HG02938 (cell line): ENCODE data around the gene HACD2.
A peak's percentile ranks its signal among the peaks of the same experiment; 100 is the strongest.
"Not testable (repeated sequence)": the region's sequence is repeated elsewhere in the genome, so short reads cannot be mapped to it uniquely, and the experiment has no call there.

Source experiments
- ATAC-seq: cut with Tn5 transposase; IDR thresholded peaks from one replicate; pipeline ENCODE4 v1.9.1; 2021; ENCODE audit warnings: mild to moderate bottlenecking, moderate library complexity; ENCODE audit not compliant: unreplicated experiment

The HACD2 gene

DNA sequence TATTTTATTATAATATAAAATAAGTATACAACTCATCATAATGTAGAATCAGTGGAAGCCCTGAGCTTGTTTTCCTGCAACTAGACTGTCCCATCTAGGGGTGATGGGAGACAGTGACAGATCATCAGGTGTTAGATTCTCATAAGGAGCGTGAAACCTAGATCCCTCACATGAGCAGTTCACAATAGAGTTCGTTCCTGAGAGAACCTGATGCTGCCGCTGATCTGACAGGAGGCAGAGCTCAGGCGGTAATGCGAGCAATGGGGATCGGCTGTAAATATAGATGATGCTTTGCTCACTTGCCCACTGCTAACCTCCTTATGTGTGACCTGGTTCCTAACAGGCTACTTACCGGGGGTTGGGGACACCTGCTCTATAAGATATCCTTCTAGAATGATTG is 26.8 kb upstream of the HACD2 start:
- ATAC-seq = not testable (repeated sequence)

DNA sequence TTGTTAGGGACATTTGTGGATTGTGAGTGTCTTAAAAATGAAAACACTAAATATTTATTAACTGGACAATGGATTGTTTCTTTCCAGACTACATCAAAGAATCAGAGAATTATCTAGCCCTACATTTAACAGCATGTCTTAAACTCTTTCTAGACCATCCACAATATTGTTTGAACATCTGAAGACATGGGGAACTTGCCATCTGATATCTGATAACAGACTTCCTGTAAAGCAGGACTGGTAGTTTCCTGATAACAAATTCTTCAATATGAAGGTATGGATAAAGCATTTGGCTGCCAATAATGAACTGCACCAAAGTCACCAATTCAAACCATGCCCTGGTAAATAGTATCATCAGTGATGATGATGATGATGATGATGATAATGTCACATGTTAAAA is 26.2 kb upstream of the HACD2 start:
- ATAC-seq = no peak

DNA sequence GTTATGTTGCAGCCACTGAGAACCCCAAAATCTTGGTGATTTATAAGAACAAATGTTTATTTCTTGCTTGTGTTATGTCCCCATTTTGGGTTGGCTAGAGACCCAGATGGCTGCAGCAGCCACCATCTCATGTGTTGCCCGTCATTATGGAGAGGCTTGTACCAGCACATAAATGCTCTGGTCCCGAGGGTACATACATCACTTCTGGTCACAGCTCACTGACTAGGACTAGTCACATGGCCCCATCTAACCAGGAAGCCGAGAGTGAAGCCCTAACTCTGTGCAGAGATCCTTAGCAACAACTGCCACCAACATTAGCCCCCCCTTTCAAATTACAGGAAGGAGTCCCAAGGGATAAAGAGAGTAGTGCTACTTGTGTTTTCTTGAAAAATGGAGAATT is 25.5 kb upstream of the HACD2 start:
- peak; percentile 87 for ATAC-seq

DNA sequence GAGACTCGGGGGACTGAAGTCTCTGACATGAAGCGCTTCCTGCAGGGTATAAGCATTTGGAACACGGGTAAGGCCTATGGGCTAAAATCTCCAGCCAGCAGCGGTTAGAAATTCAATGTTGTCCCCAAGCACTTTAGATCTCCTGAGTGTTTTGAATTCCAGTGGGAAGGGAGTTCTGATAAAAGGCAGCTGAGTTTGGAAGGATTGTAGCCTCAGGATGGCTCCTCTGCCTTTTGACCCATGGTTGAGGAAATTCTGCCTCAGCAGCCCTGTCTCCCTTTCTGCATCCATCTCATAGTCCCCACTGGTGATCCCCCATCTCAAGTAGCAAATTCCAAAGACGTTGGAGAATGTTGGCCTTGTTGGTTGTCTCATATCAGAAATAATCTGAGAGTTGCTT is 24.2 kb upstream of the HACD2 start:
- ATAC-seq = no peak

DNA sequence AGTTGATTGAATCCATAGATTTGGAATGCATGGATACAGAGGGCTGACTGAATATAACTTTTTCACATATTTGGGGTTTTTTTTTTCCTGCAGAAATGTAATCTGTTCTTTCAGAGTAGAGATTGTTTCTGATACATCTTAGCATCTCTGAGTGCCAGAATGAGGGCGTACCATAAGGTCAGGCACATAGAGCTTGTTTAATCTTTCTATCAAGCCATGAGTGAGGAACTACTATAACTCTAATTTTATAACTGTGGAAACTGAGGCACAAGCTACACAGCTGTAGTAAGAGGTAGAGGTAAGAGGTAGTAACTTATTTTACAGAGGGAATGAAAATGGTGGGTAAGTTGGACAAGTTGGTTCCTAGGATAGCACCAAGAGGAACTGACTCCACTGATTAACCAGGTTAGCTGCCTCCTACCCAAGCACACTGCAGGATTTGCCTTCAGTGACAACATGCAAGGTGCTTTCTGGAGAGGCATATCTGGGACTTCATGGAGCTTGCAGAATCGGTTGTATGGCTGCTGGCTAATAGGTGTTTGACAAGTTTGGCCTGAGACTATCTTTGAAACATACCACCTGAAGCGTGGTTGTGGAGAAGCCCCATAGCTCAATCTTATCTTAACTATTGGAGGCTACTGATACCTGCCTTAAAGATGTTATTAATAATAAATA is 23.5 kb upstream of the HACD2 start:
- ATAC-seq = no peak

DNA sequence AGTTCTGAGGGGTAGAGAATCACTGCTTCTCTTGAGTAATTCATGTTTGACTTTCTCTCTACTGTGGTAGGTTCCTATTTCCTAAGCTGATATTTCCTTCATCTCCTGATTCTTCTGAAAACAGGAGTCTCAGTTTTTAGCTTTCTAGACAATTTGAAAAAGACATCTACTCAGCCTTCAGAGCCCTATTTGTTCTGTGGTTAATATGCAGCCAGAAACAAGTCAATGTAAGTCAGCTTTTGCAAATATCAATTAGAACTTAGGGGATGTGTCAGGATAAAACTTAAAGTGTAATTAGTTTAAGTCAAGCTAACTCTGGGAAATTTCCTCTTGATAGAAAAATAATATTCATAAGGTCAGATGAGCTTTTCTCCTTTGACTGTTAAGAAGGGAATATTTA is 21.7 kb upstream of the HACD2 start:
- no peak for ATAC-seq

DNA sequence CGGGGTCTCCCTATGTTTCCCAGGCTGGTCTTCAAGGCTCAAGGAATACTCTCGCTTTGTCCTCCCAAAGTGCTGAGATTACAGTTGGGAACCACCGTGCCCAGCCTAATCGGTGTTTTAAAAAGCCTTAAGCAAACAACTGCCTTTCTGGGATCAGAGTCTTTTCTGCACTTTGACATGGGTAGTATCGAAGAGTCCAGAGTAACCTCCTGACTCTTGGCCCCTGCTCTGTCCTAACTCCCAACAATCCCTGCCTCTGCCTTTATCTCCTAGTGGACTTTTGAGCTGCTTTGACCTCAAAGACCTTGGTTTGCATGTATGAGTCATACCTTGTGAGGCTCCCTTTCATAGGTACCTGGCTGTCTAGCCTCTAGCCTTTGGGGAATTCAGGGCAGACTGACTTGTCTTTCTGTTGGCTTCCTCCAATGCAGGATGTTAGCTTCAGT is 21.0 kb upstream of the HACD2 start:
- no peak for ATAC-seq

DNA sequence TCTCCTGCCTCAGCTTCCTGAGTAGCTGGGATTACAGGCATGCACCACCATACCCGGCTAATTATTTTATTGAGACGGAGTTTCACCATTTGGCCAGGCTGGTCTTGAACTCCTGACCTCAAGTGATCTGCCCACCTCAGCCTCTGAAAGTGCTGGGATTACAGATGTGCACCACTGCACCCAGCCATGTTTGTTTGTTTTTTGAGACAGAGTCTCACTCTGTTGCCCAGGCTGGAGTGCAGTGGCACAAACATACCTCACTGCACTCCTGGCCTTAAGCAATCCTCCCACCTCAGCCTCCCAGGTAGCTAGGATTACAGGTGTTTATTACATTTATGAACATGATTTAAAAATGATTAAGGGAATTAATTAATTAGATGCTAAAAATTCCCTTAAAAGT is 18.3 kb upstream of the HACD2 start:
- not testable (repeated sequence) for ATAC-seq

DNA sequence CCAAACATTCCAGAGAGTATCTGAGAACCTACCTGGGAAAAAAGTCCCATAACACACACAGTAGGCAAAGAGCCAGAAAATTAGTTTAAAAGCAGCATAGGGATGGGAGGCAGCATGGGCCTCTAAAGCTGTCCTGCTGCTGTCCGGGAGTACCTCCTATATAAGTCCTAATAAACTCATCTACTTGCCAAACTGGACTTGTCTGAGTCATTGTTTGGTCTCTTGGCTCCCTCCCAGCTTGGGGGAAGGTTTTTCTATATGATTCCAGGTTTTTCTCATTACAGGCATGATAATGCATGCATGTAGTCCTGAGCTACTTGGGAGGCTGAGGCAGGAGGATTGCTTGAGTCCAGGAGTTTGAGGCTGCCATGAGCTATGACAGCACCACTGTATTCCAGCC is 17.5 kb upstream of the HACD2 start:
- no peak for ATAC-seq

DNA sequence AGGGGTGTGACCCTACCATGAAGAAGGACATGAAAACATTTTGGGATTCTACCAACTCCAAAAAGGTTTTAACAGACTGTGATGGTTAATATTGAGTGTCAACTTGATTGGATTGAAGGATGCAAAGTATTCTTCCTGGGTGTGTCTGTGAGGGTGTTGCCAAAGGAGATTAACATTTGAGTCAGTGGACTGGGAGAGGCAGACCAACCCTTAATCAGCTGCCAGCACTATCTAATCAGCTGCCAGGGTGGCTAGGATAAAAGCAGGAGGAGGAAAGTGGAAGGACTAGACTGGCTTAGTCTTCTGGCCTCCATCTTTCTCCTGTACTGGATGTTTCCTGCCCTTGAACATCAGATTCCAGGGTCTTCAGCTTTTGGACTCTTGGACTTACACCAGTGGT is 16.0 kb upstream of the HACD2 start:
- ATAC-seq = not testable (repeated sequence)

DNA sequence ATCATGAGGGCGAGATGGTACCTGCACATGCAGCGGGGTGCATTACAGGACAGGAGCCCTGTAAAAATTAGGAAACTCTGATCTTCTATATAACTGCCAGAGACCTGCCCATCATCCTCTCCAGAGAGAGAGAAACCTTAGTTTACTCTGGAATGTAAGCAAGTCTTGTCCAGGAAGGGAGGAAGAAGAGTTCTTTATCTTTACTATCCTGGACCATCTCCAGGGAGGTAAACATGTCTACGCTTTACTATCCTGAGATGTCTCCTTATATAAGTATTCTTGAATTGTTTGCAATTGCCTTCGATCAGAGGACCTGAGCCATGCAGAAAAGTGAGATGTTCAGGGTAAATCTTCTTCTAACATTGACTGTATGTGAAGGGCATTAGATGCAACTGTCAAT is 12.7 kb upstream of the HACD2 start:
- ATAC-seq = no peak

DNA sequence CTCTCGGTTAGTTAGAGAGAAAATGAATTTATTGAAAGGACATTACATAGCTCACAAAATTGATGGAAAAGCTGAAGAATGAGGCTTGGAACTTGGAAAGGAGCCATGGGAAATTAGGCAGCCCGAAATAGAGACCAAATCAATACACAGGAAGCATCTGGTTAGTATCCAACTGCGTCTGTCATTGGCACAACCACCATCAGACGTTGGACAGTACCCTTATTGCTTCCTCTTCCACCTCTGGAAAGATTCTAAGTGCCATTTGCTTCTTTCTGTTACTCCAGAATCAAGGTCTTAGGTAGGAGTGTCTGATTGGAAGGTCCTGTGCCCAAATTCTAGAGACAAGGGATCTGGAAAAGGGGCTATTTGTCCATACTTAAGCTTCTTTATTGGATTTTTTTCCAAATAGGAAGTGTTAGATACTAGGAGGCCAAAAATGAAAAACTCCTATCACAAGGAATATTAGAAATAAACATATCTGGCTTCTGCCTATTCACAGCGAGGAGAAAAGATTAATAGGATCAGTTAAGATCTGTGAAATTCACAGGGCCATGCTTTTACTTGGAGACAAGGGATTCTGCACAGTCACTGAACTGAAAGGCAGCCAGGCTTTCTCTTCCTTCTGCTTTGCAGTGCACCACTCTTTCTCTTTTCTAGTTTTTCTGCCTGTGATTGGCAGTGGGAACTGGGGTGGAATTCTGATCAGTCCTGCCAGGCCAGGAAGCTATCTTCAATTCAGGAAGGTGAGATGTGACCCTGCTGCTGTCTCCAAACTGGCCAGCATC is 10.7 kb upstream of the HACD2 start:
- no peak for ATAC-seq

DNA sequence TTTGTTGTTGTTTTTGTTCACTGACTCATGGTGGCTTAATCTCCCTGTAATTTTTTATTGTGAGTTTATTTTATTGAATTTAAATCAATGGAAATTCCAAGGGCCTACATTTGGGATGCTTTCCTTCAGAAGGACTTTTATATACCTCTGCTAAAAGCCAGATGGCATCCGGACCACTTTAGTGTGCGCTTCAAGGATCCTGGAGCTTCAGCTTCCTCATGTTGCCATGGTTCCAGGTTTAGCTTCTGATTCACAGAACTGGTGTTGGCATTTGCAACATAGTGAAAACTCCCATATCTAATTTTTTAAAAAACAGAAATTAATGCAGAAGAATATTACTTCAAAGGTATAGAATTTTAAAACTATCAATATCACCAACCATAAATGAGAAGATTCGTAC is 8.5 kb upstream of the HACD2 start:
- ATAC-seq = no peak

DNA sequence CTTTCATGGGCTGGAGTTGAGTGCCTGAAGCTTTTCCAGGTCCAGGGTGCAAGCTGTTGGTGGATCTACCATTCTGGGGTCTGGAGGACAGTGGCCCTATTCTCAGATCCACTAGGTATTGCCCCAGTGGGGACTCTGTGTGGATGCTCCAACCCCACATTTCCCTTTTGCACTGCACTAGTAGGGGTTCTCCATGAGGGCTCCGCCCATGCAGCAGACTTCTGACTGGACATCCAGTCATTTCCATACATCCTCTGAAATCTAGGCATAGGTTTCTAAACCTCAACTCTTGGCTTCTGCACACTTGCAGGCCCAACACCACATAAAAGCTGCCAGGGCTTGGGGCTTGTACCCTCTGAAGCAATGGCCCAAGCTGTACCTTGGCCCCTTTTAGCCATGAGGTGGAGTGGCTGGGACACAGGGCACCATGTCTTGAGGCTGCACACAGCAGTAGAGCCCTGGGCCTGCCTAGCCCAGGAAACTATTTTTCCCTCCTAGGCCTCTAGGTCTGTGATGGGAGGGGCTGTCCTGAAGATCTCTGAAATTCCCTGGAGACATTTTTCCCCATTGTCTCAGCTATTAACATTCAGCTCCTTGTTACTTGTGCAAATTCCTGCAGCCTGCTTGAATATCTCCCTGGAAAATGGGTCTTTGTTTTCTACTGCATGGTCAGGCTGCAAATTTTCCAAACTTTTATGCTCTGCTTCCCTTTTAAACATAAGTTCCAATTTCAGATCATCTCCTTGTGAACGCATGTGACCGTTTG is 6.0 kb upstream of the HACD2 start:
- no peak for ATAC-seq

DNA sequence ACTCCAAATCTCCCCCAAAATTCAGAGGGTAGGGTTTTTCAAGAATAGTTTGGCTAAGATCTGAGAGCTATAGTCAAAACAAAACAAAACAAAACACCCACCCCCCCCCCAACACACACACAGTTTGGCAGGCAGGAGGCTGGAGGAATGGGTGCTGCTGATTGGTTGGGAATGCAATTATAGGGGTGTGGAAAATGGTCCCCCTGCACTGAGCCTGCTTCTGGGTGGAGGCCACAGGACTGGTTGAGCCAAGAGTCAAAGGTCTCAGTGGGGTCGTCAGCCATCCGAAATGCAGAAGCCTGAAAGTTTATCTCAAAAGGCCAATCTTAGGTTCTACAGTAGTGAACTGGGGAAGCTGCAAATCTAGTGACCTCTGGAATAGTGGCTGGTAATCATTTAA is 2.5 kb upstream of the HACD2 start:
- no peak for ATAC-seq

DNA sequence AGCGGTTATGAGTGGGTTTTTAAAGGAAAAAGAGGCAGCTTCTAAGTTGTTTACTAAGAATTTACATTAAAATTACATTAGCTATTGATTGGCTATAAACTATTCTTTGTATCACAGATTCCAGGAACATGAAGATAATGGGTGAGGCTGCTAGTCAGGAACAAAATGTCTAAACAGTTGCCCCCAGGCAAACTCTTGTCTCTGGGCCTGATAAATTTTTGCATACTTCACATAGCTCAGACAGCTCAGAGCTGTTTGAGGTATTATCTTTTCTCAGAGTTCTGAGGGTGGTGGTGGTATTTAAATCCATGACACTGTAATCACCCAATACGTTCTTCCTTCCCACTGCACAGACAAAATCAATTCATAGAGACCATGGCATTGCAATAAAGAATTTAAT is 2.1 kb upstream of the HACD2 start:
- ATAC-seq = no peak

DNA sequence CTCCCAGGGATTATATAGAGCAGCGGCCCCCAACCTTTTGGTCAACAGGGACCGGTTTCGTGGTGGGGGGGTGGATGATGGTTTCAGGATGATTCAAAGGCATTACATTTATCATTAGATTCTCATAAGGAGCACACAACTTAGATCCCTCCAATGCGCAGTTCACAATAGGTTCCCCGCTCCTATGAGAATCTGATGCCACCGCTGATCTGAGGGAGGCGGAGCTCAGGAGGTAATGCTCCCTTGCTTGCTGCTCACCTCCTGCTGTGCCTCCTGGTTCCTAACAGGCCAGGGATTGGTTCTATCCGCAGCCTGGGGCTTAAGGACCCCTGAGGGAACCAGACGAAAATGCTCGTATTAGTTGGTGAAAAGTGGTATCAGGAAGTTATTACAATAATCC is 1.3 kb upstream of the HACD2 start:
- ATAC-seq = no peak

DNA sequence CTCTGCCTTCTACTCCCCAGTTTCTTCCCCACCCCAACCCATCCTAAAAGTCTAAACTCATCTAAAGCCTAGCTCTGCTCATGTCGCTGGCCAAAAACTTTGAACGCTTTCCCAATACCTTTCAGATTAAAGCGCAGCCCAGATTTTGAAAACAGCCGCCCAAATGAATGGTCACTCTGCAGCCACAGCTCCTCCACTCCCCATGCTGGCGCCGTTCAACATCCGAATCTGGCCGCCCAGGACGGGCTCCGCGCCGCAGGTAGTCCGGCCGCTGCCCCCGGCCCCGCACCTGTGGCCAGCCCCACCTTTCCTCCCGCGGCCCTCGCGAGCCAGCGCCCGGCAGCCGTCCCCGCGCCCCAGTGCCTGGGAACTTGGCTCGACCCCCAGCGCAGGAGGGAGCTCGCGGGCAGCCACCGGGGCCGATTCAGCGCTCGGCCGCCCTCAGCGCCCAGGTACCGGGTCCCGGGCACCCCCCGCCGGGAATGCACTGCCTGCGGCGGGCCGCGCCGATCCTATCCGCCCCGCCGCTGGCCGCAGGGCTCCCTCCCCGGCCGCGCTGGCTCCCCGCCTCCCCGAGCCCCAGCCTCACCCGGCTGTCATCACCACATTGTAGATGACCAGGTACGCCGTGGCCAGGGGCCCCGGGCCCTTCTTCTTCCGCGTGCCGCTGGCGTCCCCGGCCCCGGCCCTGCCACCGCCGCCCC is 417 bp downstream of the HACD2 start:
- ATAC-seq = peak; percentile 28

DNA sequence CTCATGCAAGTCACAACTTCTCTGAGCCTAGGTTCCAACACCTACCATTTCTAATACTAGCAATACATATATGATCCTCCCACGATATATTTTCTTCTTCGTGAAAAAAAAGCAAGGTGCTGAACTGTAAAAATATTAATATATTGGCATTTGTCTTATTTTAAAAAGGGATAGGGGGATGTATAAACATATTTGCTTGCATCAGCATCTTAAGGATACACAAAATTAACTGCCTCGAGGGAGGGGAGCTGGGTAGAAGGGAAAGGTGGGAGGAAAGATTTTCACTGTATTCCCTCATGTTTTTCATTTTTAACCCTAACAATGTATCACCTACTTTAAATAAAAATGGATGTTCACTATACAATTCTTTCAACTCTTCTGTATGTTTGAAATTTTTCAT is 1.3 kb downstream of the HACD2 start:
- ATAC-seq = no peak

DNA sequence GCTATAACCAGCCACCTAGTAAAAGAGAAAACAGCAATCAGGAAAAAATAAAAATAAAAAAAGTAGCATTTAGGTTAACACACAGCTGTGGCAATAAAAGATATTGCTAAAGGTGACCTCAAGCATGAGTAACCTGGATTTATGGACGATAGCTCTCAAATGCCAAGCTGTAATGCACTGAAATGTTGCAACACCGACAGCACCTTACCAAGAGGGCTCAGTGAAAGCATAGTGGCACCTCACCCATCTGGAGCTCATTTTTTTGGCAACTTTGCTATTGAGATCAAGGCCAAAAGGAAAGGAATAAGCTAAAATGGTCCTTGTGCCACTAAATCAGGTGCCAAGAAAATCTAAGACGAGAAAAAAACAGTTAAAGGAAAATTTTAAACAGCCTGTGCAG is 2.5 kb downstream of the HACD2 start:
- no peak for ATAC-seq

DNA sequence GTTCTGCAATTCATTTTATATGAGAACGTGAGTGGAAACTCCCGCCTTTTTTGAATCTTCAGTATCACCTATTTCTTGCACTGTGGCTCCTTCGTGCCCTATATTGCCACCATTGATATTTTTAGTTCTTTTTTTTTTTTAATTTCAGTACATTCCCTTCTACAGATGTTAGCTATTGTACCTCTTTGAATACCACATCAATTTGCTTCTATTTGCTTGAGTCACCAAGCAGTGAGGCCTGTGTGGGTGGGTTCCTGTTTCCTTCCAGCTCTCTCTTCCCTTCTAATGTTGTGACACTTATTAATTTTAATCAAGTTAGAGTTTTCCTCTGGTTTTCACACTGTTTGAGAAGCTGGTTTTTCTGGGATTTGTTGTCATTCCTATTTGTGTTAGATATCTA is 8.7 kb downstream of the HACD2 start:
- ATAC-seq = no peak
